Inflammatory macrophage treated with lipopolysaccharide for 1 hour (primary cell): ENCODE results near the gene ARSI.

Experiments used
- DNase-seq, 2 donors: peaks; one replicate each; pipeline ENCODE4 v3.0.0-alpha.2; 2020 to 2022

The ARSI gene

DNA sequence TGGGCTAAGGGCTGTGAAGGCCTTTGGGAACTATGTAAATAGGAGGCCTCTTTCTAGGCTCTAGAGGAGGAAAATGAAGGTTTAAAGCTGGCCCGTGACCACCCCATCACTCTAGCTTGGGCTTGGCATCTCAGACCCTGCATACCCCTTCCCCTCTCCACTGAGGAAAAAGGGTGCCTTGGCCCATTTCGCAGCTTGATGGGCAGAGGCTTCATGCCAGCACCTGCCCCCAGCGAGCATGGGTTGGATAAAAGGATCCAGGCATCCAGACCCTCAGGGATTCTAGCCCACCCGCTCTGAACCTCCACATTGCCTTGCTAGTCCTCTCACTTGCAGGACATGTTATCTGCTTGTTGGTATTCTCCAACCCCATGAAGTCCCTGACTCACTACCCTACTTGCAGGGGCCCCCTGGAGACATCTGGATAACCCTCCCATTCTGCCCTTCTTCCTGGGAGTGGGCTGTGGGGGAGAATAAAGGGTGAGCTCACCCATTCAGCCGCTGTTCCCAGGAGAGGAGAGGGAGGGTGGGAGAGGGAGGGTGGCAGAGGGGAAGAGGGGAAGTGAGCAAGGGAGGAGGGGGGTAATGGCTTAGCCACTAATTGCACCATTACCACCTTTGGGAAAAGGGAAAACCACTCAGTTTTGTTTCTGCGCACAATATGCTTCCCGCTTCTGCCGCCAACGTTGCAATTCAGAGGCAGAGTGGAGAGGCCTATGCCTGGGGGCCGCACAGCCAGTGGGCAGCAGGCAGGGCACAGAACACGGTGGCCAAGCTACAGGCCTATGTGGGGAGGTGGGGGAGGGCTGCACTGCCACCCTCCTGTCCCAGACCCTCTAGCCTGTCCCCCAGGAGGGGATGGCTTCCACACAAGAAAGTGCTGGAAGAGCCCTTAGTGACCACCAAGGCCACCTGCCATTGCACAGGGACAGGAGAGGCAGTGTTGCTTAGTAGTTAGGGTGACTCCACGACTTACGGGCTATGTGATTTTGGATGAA, 11.0 kb downstream of the ARSI start:
- no peak for DNase-seq

DNA sequence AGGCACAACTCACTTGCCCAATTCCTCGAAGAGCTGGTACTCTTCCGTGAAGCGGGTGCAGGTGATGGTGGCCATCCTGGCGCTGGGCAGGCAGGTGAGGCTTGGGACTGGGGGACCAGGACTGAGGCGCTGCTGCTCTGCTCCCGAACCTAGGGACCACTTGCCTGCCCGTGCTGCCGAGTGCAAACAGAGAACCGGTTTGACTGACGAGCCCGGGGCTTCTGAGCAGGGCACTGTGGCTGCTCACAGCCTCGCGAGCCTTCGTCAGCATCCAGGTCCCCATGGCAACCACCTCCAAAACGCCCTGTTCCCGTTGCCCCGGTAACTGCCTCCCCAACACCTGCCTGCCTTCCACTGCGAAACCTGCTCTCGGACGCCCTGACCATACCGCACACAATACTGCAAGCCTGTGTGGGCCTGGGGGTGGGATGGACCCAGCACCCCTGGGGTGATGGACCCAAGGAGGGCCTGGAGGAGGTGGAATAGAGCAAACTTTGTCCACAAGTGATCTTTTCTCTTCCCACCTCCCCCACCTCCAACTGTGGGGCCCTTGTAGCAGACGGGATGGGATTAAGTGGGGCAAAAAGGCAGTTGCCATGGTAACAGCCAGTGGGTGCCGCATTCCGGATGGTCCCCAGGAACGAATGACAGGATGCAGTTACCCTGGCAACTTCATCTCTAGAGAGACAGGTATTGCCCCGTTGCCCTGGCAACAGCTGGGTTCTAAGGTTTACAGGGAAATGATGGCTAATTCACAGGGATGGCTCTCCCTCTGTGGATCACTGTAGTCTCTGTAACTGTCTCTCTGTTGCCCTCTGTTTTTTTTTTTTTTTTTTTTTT, 12.9 kb downstream of the ARSI start, which contains the start of gene CAMK2A:
CAMK2A (minus strand) TSS at position 223 of the 840 bp plus-strand sequence; CDS start at position 75, 148 bp downstream.
- DNase-seq = no peak

DNA sequence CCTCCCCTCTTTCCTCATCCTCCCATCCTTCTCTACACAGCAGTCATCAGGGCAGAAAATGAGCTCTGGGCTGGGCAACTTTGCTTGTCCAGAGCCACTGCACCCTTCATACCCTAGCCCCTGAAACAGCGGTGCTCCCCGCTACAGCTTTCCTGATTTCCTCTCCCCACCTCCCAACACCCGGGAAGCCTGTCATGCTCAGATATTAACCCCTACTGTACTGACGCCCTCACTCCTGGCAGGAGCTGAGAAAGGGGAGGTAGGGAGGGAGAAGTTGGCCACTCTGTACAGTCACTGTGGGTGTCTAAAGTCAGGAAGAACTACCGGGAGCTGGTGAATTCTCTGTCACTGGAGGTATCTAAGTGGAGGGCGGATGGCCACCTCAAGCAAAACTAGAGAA, 13.9 kb downstream of the ARSI start:
- DNase-seq = no peak

DNA sequence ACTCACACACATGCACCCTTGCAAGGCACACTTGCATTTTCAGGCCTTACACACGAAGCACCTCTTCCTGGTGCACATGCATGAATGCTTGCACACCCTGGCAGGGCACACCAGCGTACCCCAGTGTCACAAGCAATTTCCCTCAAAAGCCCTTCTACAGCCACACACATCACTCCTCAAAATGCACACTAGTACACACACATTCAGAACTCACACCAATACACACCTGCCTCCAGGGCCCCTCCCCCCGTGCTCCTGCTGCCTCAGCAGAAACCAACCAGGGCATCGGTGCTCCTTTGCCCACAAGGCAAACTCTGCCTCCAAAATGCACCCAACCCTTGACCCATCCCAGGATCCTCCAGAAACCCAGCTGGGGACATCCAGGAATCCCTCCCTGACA, 14.3 kb downstream of the ARSI start:
- DNase-seq = no peak

DNA sequence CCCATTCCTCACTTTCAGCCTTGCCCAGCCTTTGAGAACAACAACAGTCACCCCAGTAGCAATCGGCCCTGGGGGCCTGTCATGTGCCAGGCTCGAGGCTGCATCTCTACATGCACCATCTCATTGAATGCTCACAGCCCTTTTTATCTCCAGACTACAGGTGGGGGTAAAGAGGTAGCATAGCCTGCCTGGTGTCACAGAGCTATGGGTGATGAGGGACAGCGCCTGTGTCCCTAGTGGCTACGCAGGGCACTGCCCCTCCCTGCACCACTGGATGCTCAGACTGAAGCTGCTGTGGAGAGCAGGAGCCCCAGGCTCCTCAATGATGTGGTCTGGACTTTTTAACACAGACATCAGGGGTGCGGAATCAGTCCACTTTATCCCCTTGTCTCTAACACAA, 15.9 kb downstream of the ARSI start:
- no peak for DNase-seq

DNA sequence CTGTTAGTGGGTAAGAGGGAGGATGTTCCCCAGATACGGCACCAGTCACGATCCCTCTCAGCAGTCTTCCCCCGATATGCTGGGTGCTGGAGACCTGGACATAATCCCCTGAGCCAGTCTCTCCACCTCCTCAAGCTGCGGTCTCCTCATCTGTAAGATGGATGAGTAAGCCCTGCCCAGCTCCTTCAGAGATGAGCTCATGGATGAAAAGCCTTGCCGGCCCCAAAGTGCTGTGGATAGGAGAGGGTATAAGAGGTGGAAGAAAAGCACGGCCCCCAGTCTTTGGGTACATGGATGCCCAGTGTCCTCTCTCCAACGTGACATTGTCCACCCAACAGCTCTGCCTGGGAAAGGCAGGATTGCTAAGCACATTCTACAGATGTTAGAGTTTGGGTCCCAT, 17.6 kb downstream of the ARSI start:
- DNase-seq = no peak

DNA sequence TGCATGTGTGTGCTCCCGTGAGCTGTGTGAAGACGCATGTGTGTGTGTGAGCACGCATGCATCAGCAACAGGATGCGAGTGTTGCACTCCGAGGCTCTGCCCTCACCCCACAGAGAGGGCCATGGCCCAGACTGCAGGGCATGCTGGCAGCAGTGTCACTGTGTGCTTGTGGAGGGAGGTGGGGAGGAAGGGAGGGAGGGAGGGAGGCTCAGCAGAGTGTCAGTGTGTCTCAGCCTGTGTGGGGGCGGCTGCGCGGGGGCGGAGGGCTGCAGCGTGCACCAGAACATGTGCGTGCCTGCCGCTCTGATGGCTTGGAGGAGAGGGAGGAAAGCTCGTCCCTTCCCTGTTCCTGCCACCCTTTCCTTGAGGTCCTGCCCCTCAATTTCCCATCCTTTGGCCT, 18.4 kb downstream of the ARSI start:
- DNase-seq = no peak

DNA sequence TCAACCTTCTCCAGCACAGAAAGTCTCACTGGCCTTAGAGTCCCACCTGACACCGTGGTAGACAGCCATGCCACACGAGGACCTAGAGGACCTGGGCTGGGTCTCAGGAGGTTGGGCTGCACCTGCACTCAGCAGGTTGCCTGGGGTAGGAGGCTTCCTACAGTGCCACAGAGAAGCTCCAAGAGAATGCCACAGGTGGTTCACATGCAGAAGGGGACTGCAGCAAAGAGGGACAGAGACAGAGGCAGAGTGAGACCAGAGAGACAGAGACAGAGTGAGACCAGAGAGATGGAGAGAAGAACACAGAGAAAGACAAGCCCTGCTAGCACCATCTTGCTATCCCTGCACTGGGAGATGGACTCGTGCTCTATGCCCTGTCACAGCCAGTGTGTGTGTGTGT, 18.8 kb downstream of the ARSI start:
- DNase-seq = no peak

DNA sequence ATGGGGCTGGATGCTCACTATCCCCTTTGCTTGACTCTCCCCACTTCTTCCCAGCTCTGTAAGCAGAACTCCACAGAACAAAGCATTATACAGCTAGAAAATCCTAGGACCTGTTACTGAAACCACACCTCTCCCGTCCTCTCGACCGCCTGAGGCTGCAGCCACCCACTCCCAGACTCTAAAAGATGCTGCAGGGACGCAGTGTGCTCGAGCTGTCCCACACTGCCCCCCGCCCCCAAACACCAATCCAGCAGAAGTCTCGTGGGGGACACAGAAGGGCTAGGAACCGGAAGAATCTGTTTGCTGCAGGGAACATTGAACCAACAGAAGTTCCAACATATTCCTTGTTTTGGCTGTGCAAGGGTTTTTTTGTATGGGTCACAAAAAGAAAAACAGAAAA, 20.7 kb downstream of the ARSI start:
- DNase-seq = no peak

DNA sequence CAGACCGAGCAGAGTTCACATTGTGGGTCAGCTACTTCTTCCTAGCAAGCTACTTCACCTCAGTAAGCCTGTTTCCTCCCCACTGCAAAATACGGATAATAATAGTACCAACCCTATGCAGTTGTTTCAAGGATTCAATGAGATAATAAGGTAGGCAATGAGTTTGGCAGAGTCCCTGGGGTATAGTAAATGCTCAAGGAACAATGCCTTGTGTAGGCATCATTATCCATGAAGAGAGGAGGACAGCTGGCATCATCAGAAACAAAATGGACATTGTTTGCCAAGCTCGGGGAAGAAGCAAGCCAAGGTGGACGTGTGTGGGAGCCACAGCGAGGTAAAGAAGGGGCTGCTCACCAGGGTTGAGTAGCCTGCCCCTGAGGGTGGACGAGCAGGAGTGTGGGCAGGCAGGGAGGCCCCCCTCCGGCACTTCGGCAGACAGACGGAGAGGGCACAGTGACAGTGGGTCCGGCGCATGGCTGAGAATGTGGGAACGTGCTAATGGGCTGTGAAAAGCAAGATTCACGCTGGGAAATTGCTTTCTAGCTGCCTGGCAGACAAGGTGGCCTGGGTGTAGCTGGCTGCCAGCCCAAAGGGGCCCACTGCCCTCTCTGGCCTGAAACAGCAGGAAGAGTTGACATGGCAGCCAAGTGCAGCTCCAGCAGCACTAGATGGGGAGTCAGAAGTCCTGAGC, 23.2 kb downstream of the ARSI start:
- DNase-seq = no peak

DNA sequence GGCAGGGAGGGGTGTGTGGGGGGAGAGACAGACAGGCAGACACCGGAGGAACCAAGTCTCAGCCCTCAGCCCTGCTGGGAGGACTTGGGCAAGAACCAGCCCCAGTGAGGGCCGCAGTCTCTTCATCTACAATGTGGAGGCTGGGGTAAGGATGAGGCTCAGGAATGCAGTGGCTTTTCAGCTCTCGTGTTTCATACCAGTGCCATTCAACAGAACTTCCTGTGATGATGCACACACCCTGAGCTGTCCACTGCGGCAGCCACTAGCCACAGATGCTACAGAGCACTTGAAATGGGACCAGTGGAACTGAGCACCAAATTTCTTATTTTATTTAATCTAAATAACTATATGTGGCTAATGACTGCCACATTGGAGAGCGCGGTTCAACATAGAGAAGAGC, 23.8 kb downstream of the ARSI start:
- DNase-seq = no peak

DNA sequence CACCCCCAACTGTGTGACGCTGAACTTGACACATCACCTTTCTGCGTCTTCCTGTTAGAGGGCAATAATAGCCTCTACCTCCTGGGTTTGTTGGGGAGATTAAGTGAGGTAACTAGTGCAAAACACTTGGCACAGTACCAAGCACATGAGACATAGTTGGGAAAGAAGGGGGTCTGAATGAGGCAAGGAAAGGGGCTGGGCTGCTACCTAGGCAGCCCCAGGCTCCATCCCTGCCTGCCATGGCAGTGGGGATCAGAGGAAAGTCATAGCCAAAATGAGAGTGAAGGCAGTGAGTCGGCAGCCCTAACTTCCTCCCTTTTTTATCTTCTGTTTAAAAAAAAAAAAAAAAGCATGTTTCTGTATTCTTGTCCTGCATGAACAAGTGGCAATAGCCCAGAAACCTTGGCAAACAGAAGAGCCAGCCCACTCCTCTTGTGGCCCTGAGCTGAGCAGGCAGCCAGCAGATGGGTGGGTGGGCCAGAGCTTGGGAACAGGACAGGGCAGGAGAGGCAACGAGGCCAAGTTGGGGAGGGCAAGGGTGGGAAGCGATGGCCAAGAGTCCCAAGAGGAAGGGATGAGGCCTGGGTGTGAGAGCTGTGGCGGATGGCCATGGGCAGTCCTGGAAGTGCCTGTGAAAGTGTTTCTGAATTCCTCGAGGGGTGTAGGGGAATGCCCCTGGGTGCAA, 24.5 kb downstream of the ARSI start:
- no peak for DNase-seq

DNA sequence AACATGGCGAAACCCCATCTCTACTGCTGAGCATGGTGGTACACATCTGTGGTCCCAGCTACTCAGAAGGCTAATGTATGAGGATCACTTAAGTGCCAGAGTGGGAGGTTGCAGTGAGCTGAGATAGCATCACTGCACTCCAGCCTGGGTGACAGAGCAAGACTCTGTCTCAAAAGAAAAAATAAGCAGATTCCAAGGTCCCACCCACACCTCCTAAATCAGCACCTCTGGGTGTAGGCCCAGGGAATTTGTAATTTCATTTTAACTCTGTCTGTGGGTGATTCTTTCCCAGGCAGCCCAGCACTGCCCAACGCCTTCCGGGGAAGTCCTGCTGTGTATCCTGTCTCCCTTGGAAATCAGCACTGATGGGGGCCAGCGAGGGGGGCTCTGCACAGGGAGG, 25.7 kb downstream of the ARSI start:
- no peak for DNase-seq

DNA sequence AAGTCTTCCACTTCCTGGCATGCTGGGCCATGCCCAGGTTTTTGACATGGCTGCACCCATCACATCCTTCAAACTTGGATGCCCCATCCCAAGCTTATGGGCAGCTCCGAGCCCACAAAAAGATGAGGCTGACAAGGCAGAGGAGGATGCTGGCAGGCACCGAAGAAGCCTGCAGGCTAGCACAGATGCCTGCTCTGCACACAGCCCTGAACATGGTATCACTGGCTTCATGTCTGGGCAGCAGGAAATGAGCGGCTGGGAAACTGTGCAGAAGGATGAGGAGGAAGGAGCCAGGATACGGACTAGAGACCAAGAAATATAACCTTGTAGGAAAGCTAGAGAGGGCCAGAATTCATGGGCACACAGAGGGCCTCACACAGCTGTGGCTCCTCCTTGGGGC, 27.9 kb downstream of the ARSI start:
- DNase-seq = no peak

DNA sequence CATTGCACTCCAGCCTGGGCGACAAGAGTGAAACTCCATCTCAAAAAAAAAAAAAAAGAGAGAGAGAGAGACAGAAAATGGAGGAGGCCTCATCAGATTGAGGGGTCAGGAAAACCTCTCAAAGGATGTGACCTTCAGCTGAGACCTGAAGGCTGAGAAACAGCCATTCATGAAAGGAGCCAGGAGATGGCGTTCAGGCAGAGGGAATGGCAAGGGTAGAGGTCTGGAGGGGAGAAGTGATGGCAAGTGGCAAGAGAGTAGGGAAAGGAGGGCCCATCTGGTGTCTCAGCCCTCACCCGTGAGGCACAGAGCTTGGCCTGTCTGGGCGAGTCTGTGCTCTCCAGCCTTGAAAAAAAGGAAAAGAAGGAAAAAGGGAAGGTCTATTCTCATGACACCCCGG, 30.2 kb downstream of the ARSI start:
- DNase-seq = no peak

DNA sequence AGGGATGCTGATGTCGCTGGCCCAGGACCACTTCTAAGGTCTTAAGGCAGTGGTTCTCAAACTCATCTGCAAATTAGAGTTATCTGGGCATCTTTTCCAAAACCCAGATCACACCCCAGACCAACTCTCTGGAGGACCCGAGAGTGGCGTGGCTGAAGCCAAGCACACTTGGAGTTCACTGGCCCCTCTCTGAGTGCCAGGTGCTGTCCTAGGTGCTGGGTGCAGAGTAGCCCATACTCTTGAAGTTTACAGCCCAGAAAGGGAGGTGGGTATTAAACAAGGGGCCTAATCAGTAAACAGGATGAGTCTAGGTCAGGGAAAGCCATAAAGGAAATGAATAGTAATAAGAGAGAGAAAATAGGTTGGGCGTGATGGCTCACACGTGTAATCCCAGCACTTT, 30.8 kb downstream of the ARSI start:
- DNase-seq = no peak

DNA sequence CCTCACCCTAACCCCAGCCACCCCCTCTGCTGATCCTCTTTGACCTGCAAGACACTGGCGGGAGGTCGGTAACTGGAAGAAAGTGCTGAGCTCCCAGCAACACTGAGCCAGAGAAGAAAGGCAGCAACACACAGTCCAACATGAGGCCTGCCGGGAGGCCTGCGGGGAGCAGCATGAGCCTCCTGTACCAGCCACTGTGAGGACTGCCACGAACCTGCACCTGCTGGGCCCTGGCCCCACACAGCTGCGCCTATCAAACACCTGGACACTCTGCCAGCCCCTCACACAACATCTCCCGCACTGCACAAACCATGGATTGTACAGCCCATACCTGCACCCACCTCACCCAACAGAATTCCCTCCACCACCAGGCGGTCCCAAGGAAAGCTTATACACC, 31.4 kb downstream of the ARSI start:
- DNase-seq = no peak

DNA sequence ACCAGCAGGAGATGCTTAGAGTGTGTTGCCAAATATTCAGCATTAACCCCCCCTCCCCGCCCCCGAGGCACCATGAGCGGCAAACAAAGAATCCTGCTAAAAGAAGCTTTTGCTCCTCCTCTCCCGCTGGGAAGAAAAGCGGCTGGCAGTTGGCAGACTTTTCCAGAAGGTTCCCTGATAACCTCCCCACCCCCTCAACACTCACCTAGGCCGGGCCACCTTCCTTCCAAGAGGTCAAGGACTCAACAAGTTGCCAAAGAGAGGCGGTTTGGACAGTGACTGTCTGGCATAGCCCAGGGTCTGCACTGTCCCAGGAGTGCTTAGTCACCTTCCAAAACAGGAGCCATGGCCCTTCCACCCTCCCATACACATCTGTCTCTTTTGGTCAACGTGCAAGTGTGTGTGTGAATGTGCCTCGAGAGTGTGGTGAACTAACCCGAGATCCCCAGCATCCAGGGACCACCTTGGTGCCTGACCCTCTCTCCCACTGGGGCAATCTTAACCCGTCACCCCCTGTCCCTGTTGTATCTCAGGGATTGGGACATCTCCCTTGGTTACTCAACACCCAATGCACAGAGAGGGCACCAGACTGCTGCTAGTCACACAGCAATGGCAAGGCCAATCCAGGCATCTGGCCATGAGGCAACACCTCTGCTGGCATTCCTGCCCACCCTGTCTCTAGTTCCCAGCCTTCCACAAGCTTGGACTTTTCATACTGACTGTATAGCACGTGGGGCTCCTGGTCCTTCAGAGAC, 32.0 kb downstream of the ARSI start:
- DNase-seq = no peak

DNA sequence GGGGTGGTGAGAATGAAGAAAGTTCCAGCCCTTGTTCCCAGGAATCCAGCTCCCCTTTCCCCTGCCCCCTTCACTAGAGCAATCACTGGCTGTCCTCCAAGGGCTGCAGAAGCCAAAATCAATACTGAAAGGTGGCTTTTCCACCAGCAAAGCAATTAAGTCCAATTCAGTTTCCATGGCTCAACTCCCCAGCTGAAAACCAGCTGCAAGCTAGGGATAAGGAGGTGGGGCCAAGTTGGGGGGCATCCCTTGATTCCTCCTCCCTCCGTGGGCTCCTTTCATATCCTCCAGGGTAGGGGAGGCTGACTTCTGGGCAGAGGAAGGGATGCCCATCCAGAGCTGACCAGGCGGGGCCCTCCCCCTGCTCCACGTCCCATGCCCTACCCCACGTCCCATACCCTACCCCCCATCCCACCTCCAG, 35.8 kb downstream of the ARSI start:
- no peak for DNase-seq

DNA sequence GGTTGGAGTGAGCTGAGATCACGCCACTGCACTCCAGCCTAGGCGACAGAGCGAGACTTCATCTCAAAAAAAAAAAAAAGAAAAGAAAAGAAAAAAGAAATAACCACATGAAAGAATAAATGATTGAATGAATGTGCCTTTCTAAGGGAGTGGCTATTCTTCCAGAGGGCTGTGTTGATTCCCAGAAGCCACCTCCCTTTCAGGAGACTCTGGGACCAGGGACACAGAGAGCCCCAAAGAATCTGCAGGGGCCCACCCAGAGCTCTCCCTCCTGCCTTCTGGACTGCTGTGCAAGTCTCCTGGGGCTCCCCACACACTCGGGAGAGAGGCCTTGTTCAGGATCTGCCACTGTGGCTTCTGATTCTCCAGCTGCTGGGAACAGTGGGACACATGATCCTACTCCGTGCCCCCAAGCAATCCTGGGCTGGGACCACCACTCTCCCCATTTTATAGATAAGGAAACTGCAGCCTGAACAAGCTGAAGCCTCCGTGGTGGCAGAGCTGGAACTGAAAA, 36.8 kb downstream of the ARSI start:
- DNase-seq = no peak
